Measurements from ENCODE around the gene SYVN1. TPM values are rescaled to one million over a fixed set of nuclear protein-coding genes. Genes with fewer than 3 reads are reported as not detected.
"Not testable (repeated sequence)": the region's sequence is repeated elsewhere in the genome, so short reads cannot be mapped to it uniquely, and the experiment has no call there.

SYVN1 gene
- total and polyA plus RNA-seq, 2 experiments from 2014 or later, result 16.2 to 16.8 TPM

GRCh38 chr11:65150509-65151299, 16.4 kb upstream of the SYVN1 start:
- Histone ChIP-seq H3K27me3 (no peaks in the 10 kb centered on the region), H3K9me3 (ENCODE audit: low read depth) (no peaks in the 10 kb centered on the region), H3K4me1 (ENCODE audit: low read depth) (no peaks in the 10 kb centered on the region), H3K4me3 (no peak overlapping the region), H3K27ac (no peak overlapping the region), H3K36me3 (no peaks in the 10 kb centered on the region)
- TF ChIP-seq, protein P1, sequence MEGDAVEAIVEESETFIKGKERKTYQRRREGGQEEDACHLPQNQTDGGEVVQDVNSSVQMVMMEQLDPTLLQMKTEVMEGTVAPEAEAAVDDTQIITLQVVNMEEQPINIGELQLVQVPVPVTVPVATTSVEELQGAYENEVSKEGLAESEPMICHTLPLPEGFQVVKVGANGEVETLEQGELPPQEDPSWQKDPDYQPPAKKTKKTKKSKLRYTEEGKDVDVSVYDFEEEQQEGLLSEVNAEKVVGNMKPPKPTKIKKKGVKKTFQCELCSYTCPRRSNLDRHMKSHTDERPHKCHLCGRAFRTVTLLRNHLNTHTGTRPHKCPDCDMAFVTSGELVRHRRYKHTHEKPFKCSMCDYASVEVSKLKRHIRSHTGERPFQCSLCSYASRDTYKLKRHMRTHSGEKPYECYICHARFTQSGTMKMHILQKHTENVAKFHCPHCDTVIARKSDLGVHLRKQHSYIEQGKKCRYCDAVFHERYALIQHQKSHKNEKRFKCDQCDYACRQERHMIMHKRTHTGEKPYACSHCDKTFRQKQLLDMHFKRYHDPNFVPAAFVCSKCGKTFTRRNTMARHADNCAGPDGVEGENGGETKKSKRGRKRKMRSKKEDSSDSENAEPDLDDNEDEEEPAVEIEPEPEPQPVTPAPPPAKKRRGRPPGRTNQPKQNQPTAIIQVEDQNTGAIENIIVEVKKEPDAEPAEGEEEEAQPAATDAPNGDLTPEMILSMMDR (IDR thresholded peaks at IDR 0.05; ENCODE audit: low read depth, low read length), result no peak
- DNase-seq (ENCODE audit: low read depth in 1 of 2, low spot score in 1 of 2), result peak in 1 of 2 donors; percentile 63

GRCh38 chr11:65150131-65150508, 15.8 kb upstream of the SYVN1 start:
- not testable (repeated sequence) for H3K36me3 ChIP-seq; H3K27me3 ChIP-seq; H3K4me1 ChIP-seq (ENCODE audit: low read depth); H3K27ac ChIP-seq; DNase-seq (ENCODE audit: low read depth in 1 of 2, low spot score in 1 of 2); H3K9me3 ChIP-seq (ENCODE audit: low read depth); H3K4me3 ChIP-seq

- H3K9me3 ChIP-seq (ENCODE audit: low read depth), result no peaks in the 10 kb centered on the region
- TF ChIP-seq, protein P1 (IDR thresholded peaks at IDR 0.05; ENCODE audit: low read depth, low read length), result no peak
- no peaks in the 10 kb centered on the region for H3K27me3 ChIP-seq
- no peak overlapping the region for H3K27ac ChIP-seq
- DNase-seq (ENCODE audit: low read depth in 1 of 2, low spot score in 1 of 2), result no peak
- H3K36me3 ChIP-seq, result no peaks in the 10 kb centered on the region
- no peak overlapping the region for H3K4me3 ChIP-seq
- no peaks in the 10 kb centered on the region for H3K4me1 ChIP-seq (ENCODE audit: low read depth)
These were observed 14.3 kb upstream of the SYVN1 start for GRCh38 chr11:65148657-65149056.

GRCh38 chr11:65147352-65148075, 13.2 kb upstream of the SYVN1 start:
- Histone ChIP-seq H3K4me3 (no peak overlapping the region), H3K9me3 (ENCODE audit: low read depth) (no peaks in the 10 kb centered on the region), H3K36me3 (no peaks in the 10 kb centered on the region), H3K27ac (no peak overlapping the region), H3K27me3 (no peaks in the 10 kb centered on the region), H3K4me1 (ENCODE audit: low read depth) (no peaks in the 10 kb centered on the region)
- DNase-seq (ENCODE audit: low read depth in 1 of 2, low spot score in 1 of 2), result no peak
- TF ChIP-seq, protein P1 (IDR thresholded peaks at IDR 0.05; ENCODE audit: low read depth, low read length), result no peak

- Histone ChIP-seq H3K27ac (no peak overlapping the region), H3K27me3 (peaks cover 22% of the 10 kb centered on the region), H3K4me1 (ENCODE audit: low read depth) (no peaks in the 10 kb centered on the region), H3K4me3 (no peak overlapping the region), H3K9me3 (ENCODE audit: low read depth) (no peaks in the 10 kb centered on the region), H3K36me3 (no peaks in the 10 kb centered on the region)
- no peak for DNase-seq (ENCODE audit: low read depth in 1 of 2, low spot score in 1 of 2)
- TF ChIP-seq, protein P1 (IDR thresholded peaks at IDR 0.05; ENCODE audit: low read depth, low read length), result no peak
These were observed 7.7 kb upstream of the SYVN1 start for GRCh38 chr11:65141896-65142494.

All from cardiac muscle cell (in vitro differentiated cells and primary cell).